Fibroblast of skin of right quadriceps (primary cell): ENCODE results near the gene NADK.
A peak's percentile ranks its signal among the peaks of the same experiment; 100 is the strongest.
"Not testable (repeated sequence)": the region's sequence is repeated elsewhere in the genome, so short reads cannot be mapped to it uniquely, and the experiment has no call there.

Experiments used
- DNase-seq: peaks from one replicate; pipeline ENCODE4 v3.0.0-alpha.2; 2013

Gene NADK

GRCh38 chr1:1742529-1742928 lies 35.7 kb downstream of the NADK start:
- DNase-seq = not testable (repeated sequence)

GRCh38 chr1:1741013-1741412 lies 37.3 kb downstream of the NADK start:
- peak; percentile 90 for DNase-seq

GRCh38 chr1:1738799-1739337 lies 39.4 kb downstream of the NADK start:
- DNase-seq = not testable (repeated sequence)

GRCh38 chr1:1737675-1738590 lies 40.3 kb downstream of the NADK start:
- not testable (repeated sequence) for DNase-seq

GRCh38 chr1:1732381-1732780 lies 45.9 kb downstream of the NADK start:
- DNase-seq = no peak

GRCh38 chr1:1730870-1731269 lies 47.4 kb downstream of the NADK start:
- DNase-seq = no peak

GRCh38 chr1:1730230-1730629 lies 48.0 kb downstream of the NADK start:
- not testable (repeated sequence) for DNase-seq

GRCh38 chr1:1729116-1729816 lies 49.0 kb downstream of the NADK start:
- not testable (repeated sequence) for DNase-seq

GRCh38 chr1:1728308-1729005 lies 49.8 kb downstream of the NADK start:
- peak; percentile 82 for DNase-seq

GRCh38 chr1:1727131-1727651 lies 51.1 kb downstream of the NADK start:
- peak; percentile 7 for DNase-seq

GRCh38 chr1:1726088-1726487 lies 52.2 kb downstream of the NADK start:
- DNase-seq = not testable (repeated sequence)

GRCh38 chr1:1724035-1724864 lies 54.0 kb downstream of the NADK start, which contains the start of gene CDK11A:
Gene CDK11A (minus strand): TSS chr1:1724357. CDS start chr1:1722818, 1,539 bp downstream.
- DNase-seq = peak; percentile 100

GRCh38 chr1:1721201-1721600 lies 57.1 kb downstream of the NADK start:
- DNase-seq = no peak

GRCh38 chr1:1715109-1715883 lies 63.0 kb downstream of the NADK start:
- not testable (repeated sequence) for DNase-seq

- not testable (repeated sequence) for DNase-seq
Observed at GRCh38 chr1:1707897-1708296, 70.4 kb downstream of the NADK start.

GRCh38 chr1:1707241-1707640 lies 71.0 kb downstream of the NADK start:
- not testable (repeated sequence) for DNase-seq

GRCh38 chr1:1705623-1706022 lies 72.6 kb downstream of the NADK start:
- DNase-seq = not testable (repeated sequence)

- not testable (repeated sequence) for DNase-seq
Observed at GRCh38 chr1:1704284-1704957, 73.8 kb downstream of the NADK start.

GRCh38 chr1:1703796-1704195 lies 74.5 kb downstream of the NADK start:
- no peak for DNase-seq

GRCh38 chr1:1702506-1702905 lies 75.8 kb downstream of the NADK start:
- not testable (repeated sequence) for DNase-seq
